ENCODE measurements around the gene OR4D10. TPM values are rescaled to one million over a fixed set of nuclear protein-coding genes. Genes with fewer than 3 reads are reported as not detected.

The OR4D10 gene
- under 0.01 TPM in 1 of 2 replicates, not detected in the other for total RNA-seq

- no peak for TF ChIP-seq CTCF (IDR thresholded peaks at IDR 0.05; ENCODE audit: insufficient read depth, low read depth, low read length)
These were observed at the start of gene OR4D10 for GRCh38 chr11:59473015-59473414. OR4D10 (plus strand) TSS chr11:59473315; CDS start chr11:59477430, 4,115 bp downstream.

GRCh38 chr11:59423835-59424234 lies 49.3 kb upstream of the OR4D10 start:
- H3K4me3 ChIP-seq (ENCODE audit: low read depth, low read length) = no peak overlapping the region
- DNase-seq (ENCODE audit: low read depth) = no peak
- TF ChIP-seq CTCF (IDR thresholded peaks at IDR 0.05; ENCODE audit: insufficient read depth, low read depth, low read length) = no peak

More at GRCh38 chr11:59473015-59473414, at the start of gene OR4D10:
- DNase-seq (ENCODE audit: low read depth) = no peak
- H3K4me3 ChIP-seq (ENCODE audit: low read depth, low read length) = no peak within 1 kb of the TSS

GRCh38 chr11:59425131-59425530 lies 48.0 kb upstream of the OR4D10 start:
- H3K4me3 ChIP-seq (ENCODE audit: low read depth, low read length) = no peak overlapping the region
- DNase-seq (ENCODE audit: low read depth) = no peak
- no peak for TF ChIP-seq CTCF (IDR thresholded peaks at IDR 0.05; ENCODE audit: insufficient read depth, low read depth, low read length)

GRCh38 chr11:59426361-59427067 lies 46.6 kb upstream of the OR4D10 start, which contains the start of gene OR5A2:
OR5A2 (minus strand) TSS chr11:59426413; CDS start chr11:59422953, 3,460 bp downstream.
- no peak within 1 kb of the TSS for H3K4me3 ChIP-seq (ENCODE audit: low read depth, low read length)
- no peak for TF ChIP-seq CTCF (IDR thresholded peaks at IDR 0.05; ENCODE audit: insufficient read depth, low read depth, low read length)
- DNase-seq (ENCODE audit: low read depth) = no peak

GRCh38 chr11:59427068-59427382 lies 46.1 kb upstream of the OR4D10 start:
- TF ChIP-seq CTCF (IDR thresholded peaks at IDR 0.05; ENCODE audit: insufficient read depth, low read depth, low read length) = no peak
- H3K4me3 ChIP-seq (ENCODE audit: low read depth, low read length) = no peak overlapping the region

GRCh38 chr11:59429924-59430516 lies 43.1 kb upstream of the OR4D10 start:
- H3K4me3 ChIP-seq (ENCODE audit: low read depth, low read length) = no peak overlapping the region
- peak; percentile 50 for DNase-seq (ENCODE audit: low read depth)
- TF ChIP-seq CTCF (IDR thresholded peaks at IDR 0.05; ENCODE audit: insufficient read depth, low read depth, low read length) = peak; percentile 80

More at GRCh38 chr11:59427068-59427382, 46.1 kb upstream of the OR4D10 start:
- no peak for DNase-seq (ENCODE audit: low read depth)

Measured in fibroblast of villous mesenchyme (primary cell).